GM19452 (cell line): ENCODE results near the gene DOK3.
"Not testable (repeated sequence)": the region's sequence is repeated elsewhere in the genome, so short reads cannot be mapped to it uniquely, and the experiment has no call there.

Experiments used
- ATAC-seq: cut with Tn5 transposase; IDR thresholded peaks from one replicate; pipeline ENCODE4 v1.9.1; 2021; ENCODE audit not compliant: unreplicated experiment

DOK3 gene

DNA sequence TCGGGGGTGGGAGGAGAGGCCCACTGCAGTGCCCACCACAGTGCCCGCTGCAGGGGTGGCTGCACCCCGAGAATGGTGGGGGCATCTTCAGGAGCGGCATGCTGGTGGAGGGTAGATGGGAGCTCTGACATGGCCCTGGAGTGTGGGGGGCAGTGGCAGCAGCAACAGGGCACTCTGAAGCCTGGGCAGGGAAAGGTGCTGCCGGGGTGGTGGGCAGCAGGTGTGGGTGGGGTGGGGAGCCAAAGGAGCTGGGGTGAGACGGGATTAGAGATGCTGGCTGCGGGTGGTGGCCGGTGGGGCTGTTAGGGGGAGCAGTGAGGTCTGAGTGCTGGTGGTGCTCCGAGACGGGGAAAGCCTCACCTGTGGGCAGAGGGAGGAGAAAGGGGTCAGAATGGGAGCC, 26.8 kb upstream of the DOK3 start:
- ATAC-seq, result no peak

GRCh38 chr5:177535125-177535524, 25.5 kb upstream of the DOK3 start:
- ATAC-seq, result no peak

GRCh38 chr5:177534433-177534832, 24.8 kb upstream of the DOK3 start:
- not testable (repeated sequence) for ATAC-seq

DNA sequence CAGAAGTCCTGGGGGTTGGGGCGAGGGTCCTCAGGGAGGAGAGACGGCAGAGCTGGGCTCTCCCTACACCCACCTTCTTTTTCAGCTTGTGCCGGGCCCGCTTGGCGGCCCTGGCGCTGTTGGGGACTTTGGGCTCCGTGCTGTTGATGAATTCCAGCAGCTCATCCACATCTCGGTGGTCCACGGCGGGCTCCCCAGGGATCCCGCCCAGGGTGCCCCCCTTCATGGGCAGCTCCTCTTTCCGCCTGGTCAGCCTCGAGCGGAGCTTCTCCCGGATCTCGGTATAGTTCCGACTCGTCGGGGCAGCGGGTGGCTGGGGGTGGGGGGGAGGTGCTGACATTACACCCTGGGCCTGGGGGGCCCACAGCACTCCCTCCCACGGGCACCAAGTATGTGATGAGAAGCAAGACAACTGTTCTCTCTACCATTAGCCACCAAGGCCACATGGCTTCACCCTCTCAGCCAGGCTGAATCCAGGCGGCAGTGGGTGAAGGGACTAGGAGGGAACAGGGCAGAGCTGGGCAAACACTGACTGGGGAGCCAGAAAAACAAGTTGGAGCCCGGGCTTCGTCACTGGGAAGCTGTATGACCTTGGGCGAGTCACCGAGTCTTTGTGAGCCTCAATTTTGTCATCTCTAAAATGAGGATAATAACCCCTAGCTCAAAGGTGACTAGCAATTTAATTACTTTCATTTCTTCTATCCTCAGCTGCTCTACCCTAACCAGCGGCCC, 21.7 kb upstream of the DOK3 start:
- ATAC-seq, result no peak

GRCh38 chr5:177530638-177531037, 21.0 kb upstream of the DOK3 start:
- no peak for ATAC-seq

DNA sequence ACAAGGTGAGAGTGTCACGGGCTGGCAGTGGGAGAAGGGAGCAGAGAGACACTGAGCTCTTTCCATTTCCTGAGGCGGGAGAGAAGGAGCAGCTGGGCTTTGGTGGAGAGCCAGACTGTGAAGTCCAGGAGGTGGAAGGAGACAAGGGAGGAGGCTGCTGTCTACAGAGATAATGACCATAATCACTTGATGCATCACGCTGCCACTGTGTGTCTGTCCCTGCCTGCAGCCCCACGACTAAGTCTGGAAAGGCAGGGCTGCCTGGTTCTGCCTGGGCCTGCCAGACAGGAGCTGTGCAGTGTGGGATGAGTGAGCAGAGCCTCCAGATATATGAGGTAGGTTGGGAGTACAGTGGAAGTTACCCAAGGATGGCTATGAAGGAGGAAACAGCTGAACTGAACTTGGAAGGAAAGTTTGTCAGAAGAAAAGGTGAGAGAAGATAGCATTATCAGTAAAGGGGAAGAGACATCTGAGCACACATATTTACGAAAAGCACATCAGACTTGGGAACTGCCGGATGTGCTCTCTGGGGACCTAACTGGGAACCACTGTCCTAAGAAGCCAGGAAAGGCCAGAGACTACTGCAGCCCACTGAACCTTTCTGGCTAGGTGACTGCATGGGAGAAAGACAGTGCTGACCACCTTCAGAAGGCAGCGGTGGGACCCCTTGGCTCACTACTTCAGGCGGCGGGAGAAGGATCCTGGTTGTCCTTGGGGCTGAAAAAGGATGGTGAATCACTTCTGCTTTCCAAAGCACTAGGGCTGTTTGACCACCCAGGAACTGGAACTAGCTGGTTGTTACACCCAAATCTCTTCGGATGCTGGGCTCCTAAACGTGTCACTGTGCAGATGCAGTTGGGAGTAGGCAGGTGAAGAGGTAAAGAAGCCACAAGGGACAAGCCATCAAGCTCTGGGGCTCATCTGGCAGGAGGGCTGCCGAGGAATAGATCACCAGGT, 19.9 kb upstream of the DOK3 start:
- ATAC-seq, result no peak

- ATAC-seq, result no peak
These were observed 19.0 kb upstream of the DOK3 start for GRCh38 chr5:177528631-177529030.

DNA sequence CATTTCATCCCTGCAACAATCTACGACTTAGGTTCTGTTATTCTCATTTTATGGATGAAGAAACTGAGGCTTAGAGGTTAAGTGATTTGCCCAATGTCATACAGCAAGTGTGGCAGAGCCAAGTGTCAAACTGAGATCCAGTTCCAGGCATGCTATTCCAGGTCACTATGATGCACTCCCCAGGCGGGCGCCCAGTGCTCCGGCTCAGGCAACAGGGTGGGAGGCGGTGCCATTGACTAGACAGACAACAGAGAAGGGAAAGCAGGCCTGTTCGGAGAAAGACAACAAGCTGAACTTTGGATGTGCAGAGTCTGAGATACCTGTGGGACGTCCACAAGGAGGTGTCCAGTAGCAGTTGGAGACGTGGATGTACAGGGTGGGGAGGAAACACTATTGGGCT, 18.0 kb upstream of the DOK3 start:
- ATAC-seq, result no peak

DNA sequence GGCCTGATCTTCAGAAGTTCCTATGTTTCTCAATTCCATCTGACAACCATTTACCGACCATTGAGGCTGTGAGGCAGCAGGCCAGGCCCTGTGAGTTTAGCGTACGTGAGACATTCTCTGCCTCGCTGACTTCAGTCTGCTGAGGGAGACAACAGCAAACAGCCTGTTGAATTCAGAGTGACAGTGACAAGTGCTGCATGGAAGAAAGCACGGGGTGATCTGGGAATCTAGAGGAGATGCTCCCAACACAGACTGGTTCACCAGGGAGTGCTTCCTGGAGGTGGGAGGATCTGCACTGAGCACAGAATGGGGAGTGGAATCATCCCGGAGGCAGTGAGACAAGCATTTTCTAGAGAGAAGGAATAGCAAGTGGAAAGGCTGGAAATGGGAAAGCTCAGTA, 17.2 kb upstream of the DOK3 start:
- no peak for ATAC-seq

DNA sequence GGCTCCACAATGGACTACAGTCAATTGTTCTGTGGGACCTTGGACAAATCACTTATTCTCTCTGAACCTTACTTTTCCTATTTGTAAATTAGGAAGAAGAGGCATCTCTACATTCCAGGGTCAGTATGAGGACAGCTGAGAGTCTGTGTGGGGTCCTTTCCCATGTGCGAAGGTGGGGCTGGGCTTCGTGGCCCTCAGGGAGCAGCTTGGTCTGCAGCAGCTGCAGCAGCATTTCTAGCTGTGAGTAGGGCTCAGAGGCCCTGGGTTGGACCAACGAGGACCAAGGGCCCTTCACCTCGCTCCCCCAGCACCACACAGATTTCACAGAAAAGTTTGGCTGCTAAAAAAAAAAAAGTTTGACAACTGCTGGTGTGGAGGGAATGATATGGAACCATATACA, 16.6 kb upstream of the DOK3 start:
- no peak for ATAC-seq

- no peak for ATAC-seq
These were observed 15.5 kb upstream of the DOK3 start for GRCh38 chr5:177524941-177525655.

DNA sequence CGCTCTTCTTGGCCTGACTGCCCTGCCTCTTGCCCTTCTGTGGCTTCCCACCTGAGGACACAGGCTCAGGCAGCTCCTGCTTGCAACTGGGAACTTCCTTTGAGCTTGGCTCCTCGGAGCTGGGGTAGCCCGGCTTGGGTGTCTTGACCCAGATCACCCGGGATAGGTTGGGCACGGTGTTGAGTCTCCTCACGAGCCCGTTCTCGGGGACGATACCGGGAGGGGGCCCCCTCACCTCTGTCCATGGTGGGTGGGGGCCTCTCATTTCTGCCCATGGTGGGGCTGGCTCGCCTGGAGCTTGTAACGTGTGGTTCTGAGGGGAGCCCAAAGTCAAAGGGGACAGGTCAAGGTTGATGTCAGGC, 14.9 kb upstream of the DOK3 start:
- no peak for ATAC-seq

GRCh38 chr5:177523711-177524538, 14.3 kb upstream of the DOK3 start:
- no peak for ATAC-seq

DNA sequence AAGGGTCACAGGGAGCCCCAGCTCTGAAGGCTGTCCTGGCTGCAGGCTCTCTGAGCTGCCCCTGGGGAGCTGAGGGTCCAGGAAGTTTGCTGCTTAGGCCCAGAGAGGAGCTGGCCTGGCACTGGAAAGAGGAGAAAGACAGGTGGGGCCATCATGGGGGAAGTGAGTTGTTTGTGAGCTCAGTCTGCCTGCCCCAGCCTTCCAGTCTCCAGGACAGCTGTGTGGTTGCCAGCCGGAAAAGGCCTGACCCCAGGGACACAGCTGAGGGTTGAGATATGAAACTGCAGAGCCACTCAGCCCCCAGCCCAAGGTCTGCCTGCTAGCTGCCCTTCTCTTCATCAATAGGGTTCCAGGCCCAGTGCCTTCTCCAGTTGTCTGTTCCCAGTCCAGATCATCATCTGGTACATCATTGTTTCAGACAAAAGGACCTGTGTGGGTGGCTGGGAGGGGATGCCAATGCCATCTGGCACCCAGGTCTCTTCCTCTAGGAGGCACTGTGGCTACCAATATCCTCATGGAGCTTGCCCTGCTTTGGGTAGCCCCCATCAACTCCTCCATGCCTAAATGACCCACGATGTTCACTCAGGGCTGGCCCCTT, 11.4 kb upstream of the DOK3 start:
- no peak for ATAC-seq

DNA sequence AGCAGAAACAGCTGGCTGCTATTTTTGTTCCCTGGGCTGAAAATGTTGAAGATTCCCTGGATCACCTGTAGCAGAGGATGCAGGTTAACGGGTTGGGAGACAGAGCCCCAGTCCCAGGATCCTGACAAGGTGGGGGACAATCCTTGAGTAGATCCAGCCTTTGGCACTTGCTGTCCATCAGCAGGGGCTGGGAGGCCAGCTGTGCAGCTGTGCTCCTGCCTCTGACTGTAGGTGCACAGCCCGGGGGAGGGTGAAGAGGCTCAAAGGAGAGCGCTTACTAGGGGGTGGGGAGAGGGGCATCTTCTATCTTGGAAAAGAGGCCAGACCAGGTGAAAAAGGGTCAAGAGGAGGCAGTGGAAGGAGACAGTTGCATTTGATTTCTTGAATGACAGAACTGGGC, 10.6 kb upstream of the DOK3 start:
- ATAC-seq, result no peak

DNA sequence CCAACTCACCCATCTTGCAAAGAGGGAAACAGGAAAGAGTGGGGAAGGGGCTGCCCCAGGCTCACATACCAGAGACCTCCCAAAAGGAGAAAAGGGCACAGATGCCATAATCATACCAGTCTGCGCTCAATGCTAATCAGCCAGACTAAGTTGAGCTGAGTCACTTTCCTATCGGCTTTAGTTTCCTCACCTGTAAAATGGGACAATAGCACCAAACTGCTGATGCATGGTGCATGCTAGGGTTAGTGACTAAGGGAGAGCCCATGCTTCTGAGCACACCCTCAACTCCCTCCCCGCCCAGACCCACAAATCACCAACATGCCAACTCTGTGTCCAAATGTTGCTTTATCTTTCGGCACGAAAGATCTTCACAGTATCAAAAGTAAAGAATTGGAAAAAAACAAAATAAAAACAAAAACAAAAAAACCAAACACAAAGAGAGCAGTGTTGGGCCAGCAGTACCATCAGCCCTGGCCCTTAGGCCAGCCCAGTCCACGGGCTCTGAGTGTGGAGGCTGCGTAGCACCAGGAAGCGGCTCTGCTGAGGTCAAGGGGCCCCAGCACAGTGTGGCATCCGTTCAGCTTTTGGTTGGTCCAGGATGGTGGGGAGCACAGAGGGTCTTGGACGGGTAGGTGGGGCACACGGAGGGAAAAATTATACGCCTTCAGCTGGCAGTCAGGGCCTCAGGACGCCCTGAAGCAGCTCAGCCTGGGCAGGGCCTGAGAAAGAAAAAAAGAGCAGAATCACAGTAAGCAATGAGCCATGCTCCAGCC, 10.0 kb upstream of the DOK3 start:
- ATAC-seq, result no peak

- ATAC-seq, result peak; percentile 74
These were observed 7.3 kb upstream of the DOK3 start, which contains the start of gene DDX41 for GRCh38 chr5:177516601-177517568. DDX41 (minus strand) TSS chr5:177516961; CDS start chr5:177516945, 16 bp downstream.

DNA sequence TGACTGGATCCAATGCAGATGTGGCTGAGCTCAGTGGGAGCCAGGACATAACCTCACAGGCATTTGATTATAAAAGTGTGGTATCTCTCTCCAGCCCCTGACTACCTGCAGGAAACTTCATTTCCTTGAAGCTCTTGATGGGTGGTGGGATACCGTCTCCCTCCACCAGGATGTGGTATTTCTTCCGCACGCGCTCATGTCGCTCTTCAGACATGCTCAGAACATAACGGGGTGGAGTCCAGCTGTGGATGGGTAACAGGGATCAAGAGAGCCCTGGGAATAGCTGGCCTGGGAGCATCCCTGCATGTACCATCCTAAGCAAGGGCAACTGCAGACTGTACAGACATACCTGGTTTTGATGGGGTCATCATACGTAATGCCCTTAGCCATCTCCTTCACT, 6.0 kb upstream of the DOK3 start:
- ATAC-seq, result no peak
